Calu3 (cell line): ENCODE data around the gene RFNG. TPM values are rescaled to one million over a fixed set of nuclear protein-coding genes. Genes with fewer than 3 reads are reported as not detected.

Experiments used
- BruUV-seq: library from RNA; stranded (reverse); fragments of 400-500 nt; replicated peaks from 2 replicates; lab custom pipeline; 2021; lab: Mats Ljungman, UMichigan
- CTCF ChIA-PET: fragments of 300-600 bp; sonication (Branson Sonifier 250); formaldehyde crosslinking; loops from one replicate; lab custom pipeline; 2022; ENCODE audit warnings: antibody characterized with exemption; lab: Charles Lee
- DNase-seq: peaks from one replicate; pipeline ENCODE4 v3.0.0; 2022
- H3K27ac Mint-ChIP-seq: one replicate; pipeline ENCODE4 v1.8.0; 2022; ENCODE audit warnings: mixed read lengths; ENCODE audit not compliant: unreplicated experiment
- H3K27me3 Mint-ChIP-seq: one replicate; pipeline ENCODE4 v1.8.0; 2022; ENCODE audit warnings: mixed read lengths; ENCODE audit not compliant: unreplicated experiment
- H3K36me3 Mint-ChIP-seq: one replicate; pipeline ENCODE4 v1.8.0; 2022; ENCODE audit warnings: mild to moderate bottlenecking, moderate library complexity, mixed read lengths; ENCODE audit not compliant: insufficient read depth, unreplicated experiment
- H3K4me1 Mint-ChIP-seq: one replicate; pipeline ENCODE4 v1.8.0; 2022; ENCODE audit warnings: mild to moderate bottlenecking, low read depth, mixed read lengths; ENCODE audit not compliant: unreplicated experiment
- H3K4me3 Mint-ChIP-seq: one replicate; pipeline ENCODE4 v1.8.0; 2022; ENCODE audit warnings: mild to moderate bottlenecking, low read depth, moderate library complexity, mixed read lengths; ENCODE audit not compliant: unreplicated experiment
- H3K9me3 Mint-ChIP-seq: one replicate; pipeline ENCODE4 v1.8.0; 2022; ENCODE audit warnings: low read depth, mixed read lengths; ENCODE audit not compliant: unreplicated experiment
- intact Hi-C: fragments of 100-400 bp; cut with micrococcal nuclease; formaldehyde crosslinking; loops from one replicate; pipeline ENCODE4 v1.10.0; 2022; ENCODE audit not compliant: unreplicated experiment
- total RNA-seq: library from RNA; stranded (reverse); gene quantifications from 2 replicates; pipeline ENCODE4 v1.2.3, GENCODE V29; 2022
- TF ChIP-seq, protein P1 (sequence below): fragments of 200-600 bp; IDR thresholded peaks from one replicate; pipeline ENCODE4 v1.8.0; 2022; ENCODE audit warnings: antibody characterized with exemption; ENCODE audit not compliant: unreplicated experiment

RFNG gene
- total RNA-seq, 1 experiment from 2014 or later: 33.5 TPM

DNA sequence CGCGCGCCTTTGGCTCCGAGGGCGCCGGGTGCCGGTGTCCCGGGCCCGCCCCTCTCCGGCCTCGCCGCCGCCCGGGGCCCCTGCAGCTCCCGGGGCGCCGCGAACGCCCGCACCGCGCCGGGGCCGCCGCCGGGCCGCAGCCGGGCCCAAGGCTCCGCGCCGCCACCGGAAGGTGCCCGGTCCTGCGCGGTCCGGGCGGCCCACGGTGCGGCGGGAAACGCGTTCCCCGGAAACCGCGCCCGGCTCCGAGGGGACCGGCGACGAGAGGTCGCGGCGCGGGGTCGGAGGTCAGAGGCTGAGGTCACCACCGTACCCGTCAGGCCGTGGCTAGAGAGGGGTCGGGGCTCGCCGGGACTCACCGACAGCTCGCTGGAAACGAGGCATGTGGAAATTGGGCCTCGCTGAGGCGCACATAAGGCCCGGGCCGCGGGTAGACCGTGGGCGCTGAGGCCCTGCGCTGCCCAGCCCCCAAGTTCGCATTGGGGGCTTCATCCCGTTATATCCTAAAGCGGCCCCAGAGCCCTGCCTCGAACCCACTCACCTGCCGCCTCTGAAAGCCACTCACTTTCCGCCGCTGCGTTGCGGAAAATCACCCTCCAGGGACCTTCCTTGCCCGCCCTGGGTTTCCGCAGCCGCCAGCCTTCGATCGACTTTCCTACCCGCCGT is 14.2 kb upstream of the RFNG start, which contains the start of gene DUS1L:
DUS1L (minus strand) TSS at position 167 of the 666 bp plus-strand sequence. CDS start 745 bp downstream, outside the sequence.
- TF ChIP-seq, protein P1, sequence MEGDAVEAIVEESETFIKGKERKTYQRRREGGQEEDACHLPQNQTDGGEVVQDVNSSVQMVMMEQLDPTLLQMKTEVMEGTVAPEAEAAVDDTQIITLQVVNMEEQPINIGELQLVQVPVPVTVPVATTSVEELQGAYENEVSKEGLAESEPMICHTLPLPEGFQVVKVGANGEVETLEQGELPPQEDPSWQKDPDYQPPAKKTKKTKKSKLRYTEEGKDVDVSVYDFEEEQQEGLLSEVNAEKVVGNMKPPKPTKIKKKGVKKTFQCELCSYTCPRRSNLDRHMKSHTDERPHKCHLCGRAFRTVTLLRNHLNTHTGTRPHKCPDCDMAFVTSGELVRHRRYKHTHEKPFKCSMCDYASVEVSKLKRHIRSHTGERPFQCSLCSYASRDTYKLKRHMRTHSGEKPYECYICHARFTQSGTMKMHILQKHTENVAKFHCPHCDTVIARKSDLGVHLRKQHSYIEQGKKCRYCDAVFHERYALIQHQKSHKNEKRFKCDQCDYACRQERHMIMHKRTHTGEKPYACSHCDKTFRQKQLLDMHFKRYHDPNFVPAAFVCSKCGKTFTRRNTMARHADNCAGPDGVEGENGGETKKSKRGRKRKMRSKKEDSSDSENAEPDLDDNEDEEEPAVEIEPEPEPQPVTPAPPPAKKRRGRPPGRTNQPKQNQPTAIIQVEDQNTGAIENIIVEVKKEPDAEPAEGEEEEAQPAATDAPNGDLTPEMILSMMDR: no peak
- peaks cover 35% of the 10 kb centered on the region for H3K36me3 Mint-ChIP-seq
- H3K9me3 Mint-ChIP-seq: no peaks in the 10 kb centered on the region
- no peaks in the 10 kb centered on the region for H3K4me1 Mint-ChIP-seq
- CTCF ChIA-PET: interaction anchor here (0.6 kb wide), 1 partner anchor 178 kb away, joined by 3 read pairs; no protein-coding TSS in a partner anchor
- DNase-seq: peak; percentile 71
- peak within 1 kb of the TSS; percentile 56 for H3K27ac Mint-ChIP-seq
- peak within 1 kb of the TSS; percentile 74 for H3K4me3 Mint-ChIP-seq
- H3K27me3 Mint-ChIP-seq: no peaks in the 10 kb centered on the region
- intact Hi-C loops: no loop called here
- BruUV-seq: no TSS peak

DNA sequence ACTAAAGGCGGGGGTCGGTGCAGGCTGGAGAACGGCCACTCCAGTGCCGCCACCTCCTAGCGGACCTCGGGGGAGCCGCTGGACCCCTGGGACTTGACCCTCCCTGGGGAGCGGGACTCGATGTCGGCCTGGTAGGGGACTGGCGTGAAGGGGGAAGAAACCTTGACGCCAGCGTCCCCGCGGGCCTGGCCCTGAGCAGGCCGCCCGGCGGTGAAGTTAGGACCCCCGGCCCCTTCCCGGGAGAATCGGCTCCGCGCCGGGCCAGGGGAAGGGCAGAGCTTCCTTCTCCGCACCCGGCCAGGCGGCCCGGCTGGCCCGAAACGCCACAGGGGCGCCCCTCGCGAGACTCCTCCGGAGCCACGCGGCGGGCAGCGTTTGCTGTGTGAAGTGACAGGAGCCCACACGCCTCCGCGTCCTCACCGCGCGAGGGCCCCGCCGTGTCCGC is 13.6 kb upstream of the RFNG start:
- H3K9me3 Mint-ChIP-seq: no peaks in the 10 kb centered on the region
- TF ChIP-seq, protein P1: no peak

DNA sequence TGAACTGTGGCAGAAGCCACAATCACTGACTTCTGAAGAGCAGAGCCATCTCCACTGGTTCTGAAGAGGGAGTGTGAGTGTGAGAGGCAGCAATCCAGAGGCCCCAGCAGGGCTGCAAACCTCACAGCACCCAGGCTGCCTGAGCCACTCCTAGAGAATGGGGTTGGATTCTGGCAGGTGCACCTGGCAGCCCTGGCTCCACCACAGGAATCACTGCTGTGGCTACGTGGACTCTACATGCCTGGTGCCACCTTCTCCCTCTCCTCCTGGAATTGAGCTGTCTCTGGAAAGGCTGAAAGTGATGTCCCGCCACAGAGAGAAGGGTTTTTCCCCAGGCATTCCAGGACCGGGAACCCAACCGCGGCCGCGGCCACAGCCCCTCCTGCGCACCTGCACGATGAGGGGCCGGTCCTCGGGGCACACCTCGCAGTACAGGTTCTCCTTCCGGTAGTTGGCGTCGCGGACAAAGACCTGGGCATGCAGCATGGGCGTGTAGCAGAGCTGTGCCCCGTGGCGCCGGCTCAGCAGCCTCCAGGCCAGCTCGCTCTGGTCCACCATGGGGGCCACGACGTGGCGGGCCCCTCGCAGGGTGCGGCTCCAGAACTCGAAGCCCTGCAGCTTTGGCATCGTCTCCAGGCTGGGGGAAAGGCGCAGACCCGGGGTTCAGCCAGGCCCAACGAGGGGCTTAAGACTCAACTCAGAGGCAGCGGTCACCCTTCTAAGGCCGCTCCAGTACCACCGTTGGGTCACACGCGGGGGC is 13.0 kb upstream of the RFNG start:
- H3K9me3 Mint-ChIP-seq: no peaks in the 10 kb centered on the region
- peak overlapping the region; percentile 20 for H3K27ac Mint-ChIP-seq
- BruUV-seq: TSS peak; percentile 57
- intact Hi-C loops: no loop called here
- CTCF ChIA-PET: interaction anchor here (0.7 to 1.0 kb wide), 2 partner anchors 27 to 90 kb away, joined by 3 to 4 read pairs; partner anchors contain the start of gene DCXR
- DNase-seq: peak; percentile 56
- H3K4me1 Mint-ChIP-seq: no peaks in the 10 kb centered on the region
- TF ChIP-seq, protein P1: no peak
- H3K36me3 Mint-ChIP-seq: peaks cover 44% of the 10 kb centered on the region
- peak overlapping the region; percentile 74 for H3K4me3 Mint-ChIP-seq
- H3K27me3 Mint-ChIP-seq: no peaks in the 10 kb centered on the region

More for the DNA sequence above, 13.6 kb upstream of the RFNG start:
- no peaks in the 10 kb centered on the region for H3K4me1 Mint-ChIP-seq
- CTCF ChIA-PET: interaction anchor here (0.6 to 1.0 kb wide), 3 partner anchors 28 to 178 kb away, joined by 3 to 4 read pairs (median 3); partner anchors contain the start of gene DCXR
- DNase-seq: no peak
- no TSS peak for BruUV-seq
- peaks cover 41% of the 10 kb centered on the region for H3K36me3 Mint-ChIP-seq
- H3K4me3 Mint-ChIP-seq: peak overlapping the region; percentile 74
- intact Hi-C loops: no loop called here
- no peaks in the 10 kb centered on the region for H3K27me3 Mint-ChIP-seq
- no peak overlapping the region for H3K27ac Mint-ChIP-seq
